AG09319 (cell line): Measurements from ENCODE around the gene PINLYP.
A peak's percentile ranks its signal among the peaks of the same experiment; 100 is the strongest.

ENCODE experiments used
- DNase-seq: peaks from one replicate; pipeline ENCODE4 v3.0.0-alpha.2; 2010; ENCODE audit warnings: low read depth; ENCODE audit errors: extremely low read depth
- TF ChIP-seq, protein P1 (sequence below): IDR thresholded peaks from 2 replicates; pipeline ENCODE4 v1.5.1; 2011; ENCODE audit warnings: low read depth, mild to moderate bottlenecking, inconsistent platforms, low read length, moderate library complexity

Gene PINLYP

GRCh38 chr19:43589678-43590077 is 14.1 kb downstream of the PINLYP start:
- TF ChIP-seq, protein P1, sequence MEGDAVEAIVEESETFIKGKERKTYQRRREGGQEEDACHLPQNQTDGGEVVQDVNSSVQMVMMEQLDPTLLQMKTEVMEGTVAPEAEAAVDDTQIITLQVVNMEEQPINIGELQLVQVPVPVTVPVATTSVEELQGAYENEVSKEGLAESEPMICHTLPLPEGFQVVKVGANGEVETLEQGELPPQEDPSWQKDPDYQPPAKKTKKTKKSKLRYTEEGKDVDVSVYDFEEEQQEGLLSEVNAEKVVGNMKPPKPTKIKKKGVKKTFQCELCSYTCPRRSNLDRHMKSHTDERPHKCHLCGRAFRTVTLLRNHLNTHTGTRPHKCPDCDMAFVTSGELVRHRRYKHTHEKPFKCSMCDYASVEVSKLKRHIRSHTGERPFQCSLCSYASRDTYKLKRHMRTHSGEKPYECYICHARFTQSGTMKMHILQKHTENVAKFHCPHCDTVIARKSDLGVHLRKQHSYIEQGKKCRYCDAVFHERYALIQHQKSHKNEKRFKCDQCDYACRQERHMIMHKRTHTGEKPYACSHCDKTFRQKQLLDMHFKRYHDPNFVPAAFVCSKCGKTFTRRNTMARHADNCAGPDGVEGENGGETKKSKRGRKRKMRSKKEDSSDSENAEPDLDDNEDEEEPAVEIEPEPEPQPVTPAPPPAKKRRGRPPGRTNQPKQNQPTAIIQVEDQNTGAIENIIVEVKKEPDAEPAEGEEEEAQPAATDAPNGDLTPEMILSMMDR = no peak
- no peak for DNase-seq

- no peak for DNase-seq
- TF ChIP-seq, protein P1 = no peak
Observed at GRCh38 chr19:43591904-43592772, 16.5 kb downstream of the PINLYP start.

DNA sequence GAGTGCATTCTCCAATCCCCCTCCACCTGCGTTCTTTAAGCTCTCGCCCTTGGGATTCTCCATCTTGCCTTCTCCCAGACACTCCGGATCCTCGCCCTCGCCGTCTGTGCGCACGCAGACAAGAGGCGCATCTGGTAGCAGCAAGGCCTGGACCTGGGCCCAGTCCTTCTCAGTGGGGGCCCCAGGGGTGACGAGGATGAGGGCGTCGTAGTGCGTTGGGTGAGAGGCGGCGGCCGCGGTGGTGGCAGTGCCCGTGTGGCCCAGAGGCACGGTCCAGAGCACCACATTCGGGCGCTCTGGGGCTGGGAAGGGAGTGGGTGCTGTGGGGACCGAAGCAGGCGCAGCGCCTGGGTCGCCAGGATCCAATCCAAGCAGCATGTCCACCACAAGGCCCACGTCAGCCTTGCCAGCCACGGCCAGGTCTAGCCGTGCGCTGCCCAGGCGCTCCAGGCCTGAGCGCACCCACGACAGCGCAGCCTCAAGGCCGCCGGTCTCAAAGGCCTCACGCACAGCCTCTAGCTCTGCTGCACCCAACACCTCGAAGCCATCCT is 17.3 kb downstream of the PINLYP start:
- no peak for DNase-seq
- TF ChIP-seq, protein P1 = no peak

DNA sequence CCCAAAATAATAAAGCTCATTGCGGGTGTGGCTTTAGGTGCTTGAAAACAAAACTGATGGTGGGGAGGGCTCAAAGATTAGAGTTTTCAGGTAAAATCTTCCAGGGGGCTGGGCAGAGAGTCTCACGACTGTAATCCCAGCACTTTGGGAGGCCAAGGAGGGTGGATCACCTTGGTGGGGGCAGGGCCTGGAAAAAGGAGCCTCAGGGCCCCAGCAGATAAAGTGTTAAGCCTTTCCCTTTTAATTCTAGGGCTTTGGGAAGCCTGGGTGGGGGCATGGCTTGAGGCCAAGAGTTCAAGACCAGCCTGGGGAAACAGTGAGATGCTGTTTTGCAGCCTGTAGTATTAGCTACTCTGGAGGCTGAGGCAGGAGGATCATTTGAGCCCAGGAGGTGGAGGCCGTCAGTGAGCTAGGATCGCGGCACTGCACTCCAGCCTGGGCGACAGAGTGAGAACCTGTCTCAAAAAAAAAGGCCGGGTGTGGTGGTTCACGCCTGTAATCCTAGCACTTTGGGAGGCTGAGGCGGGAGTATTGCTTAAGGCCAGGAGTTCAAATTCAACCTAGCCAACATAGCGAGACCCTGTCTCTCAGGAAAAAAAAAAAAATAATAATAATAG is 18.6 kb downstream of the PINLYP start:
- no peak for DNase-seq
- TF ChIP-seq, protein P1 = no peak

DNA sequence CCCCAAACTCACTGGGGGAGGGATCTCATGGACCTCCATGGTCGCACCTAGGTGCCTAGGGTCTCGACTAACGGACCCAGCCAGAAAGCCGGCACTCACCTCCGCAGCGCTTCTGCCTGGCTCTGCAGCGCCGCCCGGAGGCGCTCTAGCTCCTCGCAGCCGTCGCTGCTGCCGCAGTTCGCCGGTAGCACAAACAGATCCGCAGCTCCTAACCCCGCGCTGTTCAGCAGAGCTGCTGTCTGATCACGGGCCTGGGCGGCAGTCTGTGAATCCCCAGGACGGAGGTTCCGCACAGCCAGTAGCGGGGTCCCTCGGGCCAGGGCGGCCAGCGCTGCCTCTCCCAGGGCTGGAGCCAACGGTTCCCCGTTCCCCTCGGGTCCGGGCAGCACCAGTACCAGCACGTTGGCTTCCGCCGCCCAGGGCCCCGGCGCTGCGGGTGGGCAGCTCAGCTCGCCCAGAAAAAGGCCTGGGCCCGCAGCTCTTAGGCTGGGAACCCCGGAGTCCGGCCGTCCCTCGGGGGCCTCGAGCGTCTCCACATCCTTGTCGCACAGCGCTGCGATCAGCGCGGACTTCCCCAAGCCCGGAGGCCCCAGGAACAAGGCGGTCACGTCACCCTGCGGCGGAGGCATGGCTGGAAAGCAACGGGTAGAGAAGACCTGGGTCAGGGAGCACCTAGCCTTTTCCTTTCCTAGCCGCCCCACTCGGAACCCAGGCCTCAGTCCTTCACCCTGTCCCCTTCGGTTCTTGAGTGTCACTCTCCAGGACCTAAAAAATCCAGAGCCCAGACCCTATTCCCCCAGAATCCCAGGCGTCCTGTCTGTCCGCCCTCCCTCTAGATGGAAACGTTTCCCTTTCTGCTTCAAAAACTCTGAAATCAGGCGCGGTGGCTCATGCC is 19.4 kb downstream of the PINLYP start:
- TF ChIP-seq, protein P1 = peak; percentile 85
- DNase-seq = peak; percentile 18

GRCh38 chr19:43595605-43595998 is 20.0 kb downstream of the PINLYP start:
- TF ChIP-seq, protein P1 = no peak

More at GRCh38 chr19:43595605-43595998, 20.0 kb downstream of the PINLYP start:
- DNase-seq = no peak
